Embryonic facial prominence (tissue), 1 donor: ENCODE measurements around the gene CGNL1.

Experiments used
- DNase-seq: peaks from one replicate; pipeline ENCODE4 v3.0.0-alpha.2; 2016; ENCODE audit errors: extremely low spot score

The CGNL1 gene

DNA sequence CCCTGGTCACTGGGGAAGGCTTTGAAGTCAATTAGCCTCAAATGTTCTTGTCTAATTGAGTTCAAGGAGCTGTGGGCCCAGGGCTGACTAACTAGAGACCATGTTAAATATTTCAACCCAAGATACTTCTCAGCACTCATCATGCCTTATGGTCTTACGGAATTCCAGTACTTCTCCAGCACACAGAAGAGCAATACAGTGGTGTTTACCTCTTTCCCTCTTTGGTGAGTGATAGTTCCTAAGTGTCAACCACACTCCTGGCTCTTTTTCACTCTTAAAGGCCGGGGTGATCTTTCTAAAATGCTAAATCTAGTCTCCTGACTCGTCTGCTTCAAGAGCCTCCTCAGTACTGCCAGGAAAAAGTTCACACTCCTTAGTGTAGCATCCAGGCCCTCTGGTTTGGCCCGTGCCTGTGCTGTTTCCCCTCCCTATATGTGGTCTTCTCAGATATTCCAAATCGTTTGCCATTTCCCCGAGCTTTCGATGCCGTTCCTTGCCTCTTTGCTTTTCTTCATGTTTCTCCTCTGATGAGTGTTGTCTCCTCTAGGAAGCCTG, 220.1 kb downstream of the CGNL1 start:
- DNase-seq, result no peak

DNA sequence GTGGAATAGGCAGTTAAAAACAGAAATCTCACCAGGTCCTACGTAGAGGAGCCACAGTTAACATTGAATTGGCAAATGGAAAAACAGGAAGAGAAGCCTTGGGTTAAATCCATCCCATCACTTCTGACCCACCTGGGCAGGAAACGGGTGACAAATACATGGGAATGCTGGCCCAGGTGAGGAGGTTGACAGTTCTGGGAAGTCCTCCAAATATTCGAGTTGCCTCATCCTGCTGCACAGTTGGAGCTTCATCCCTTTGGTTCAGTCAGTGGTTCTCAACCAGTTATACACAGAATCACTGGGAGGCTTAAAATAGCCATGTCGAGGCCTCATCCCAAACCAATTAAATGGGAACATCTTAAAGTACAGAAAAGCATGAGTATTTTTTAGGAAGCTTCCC, 220.7 kb downstream of the CGNL1 start:
- DNase-seq, result no peak

DNA sequence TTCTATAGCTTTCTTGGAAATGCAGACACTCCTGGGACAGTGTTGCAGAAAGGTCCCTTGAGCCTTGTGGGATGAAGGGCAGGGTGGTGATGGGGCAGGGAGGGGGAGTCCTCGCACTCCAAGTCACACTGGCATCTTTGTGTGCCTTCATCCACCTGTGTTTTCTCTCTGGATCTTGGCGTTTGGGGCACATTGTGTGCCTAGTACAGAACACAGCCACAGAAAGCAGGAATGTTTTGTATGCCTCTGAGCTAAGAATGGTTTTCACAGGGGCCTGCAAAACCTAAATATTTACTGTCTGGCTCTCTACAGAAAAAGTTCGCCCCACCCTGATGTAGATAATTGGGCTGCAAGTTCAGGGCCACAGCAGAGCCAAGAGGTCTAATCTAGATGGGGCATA, 221.1 kb downstream of the CGNL1 start:
- no peak for DNase-seq

- DNase-seq, result no peak
Observed at GRCh38 chr15:57598346-57598745, 222.0 kb downstream of the CGNL1 start.

DNA sequence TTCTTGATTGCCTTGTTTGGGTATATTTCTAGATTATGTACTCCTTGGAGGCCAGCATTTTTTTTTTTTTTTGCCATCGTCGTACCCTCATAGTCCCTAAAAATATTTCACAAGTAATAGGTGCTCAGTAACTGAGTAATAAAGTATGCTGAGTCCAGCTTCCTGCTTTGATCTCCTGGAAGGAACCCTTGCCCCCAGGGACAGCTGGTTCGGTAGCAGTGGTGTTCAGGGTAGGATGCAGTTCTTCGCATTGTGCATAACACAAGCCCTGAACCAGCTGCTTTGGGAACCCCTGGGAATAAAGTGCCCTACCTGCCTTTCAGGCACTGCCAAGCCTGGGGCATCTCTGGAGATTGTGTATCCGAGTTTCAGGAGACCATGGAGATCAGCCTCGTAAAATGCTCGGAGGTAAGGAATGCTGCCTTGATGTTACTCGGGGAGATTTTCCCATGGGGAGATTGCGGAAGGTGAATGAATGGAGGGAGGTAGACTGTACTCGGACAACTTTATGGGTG, 223.0 kb downstream of the CGNL1 start:
- no peak for DNase-seq

DNA sequence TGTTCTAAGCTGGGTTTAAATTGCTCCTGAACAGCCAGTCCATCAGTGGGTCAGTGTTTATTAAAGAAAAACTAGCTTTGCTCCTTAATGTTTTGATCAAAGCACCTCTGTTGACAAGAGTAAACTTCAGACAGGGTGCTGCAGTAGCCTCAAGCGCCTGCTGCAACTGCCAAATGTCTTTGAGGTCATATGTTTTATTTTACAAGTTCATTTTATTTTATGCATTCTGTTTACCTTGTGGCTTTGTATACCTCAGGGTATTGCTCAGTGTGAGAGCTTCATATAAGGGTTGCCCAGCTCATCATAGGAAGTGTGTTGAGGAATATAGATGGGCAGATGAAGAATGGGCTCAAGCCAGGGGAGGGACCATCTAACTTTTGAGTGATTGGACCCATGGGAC, 223.9 kb downstream of the CGNL1 start:
- DNase-seq, result no peak
